Measurements from ENCODE around the gene ZP1. TPM values are rescaled to one million over a fixed set of nuclear protein-coding genes. Genes with fewer than 3 reads are reported as not detected.

ZP1 gene
- total RNA-seq, 1 donor from 2014 or later = not detected

DNA sequence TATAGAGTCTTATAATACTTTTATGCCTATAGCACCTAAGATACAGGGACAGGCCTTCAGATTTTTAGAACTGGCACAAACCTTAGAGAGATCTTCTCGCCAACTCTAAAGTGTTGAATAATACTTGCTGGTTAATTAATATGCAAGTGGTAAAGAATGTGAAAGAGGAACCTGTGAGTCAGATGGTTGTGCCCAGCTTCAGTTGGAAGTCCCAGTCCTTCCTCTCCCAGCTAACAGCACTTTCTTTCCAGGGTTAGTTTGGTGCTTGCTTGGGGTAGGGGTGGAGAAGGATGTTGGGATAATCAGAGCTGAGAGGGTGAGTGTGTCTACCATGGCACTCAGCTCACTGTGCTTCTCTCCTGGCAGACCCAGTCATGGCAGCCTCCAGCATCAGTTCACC, 52.0 kb downstream of the ZP1 start:
- Mint-ChIP-seq H3K4me1 (ENCODE audit: low read depth, unreplicated experiment) (peaks cover 13% of the 10 kb centered on the region), H3K36me3 (ENCODE audit: unreplicated experiment) (no peaks in the 10 kb centered on the region), H3K27me3 (ENCODE audit: unreplicated experiment) (peaks cover 6% of the 10 kb centered on the region), H3K27ac (ENCODE audit: unreplicated experiment) (no peak overlapping the region), H3K4me3 (ENCODE audit: unreplicated experiment) (no peak overlapping the region), H3K9me3 (ENCODE audit: unreplicated experiment) (peaks cover 12% of the 10 kb centered on the region)
- DNase-seq = no peak
- no peak for TF ChIP-seq CTCF (IDR thresholded peaks at IDR 0.05; ENCODE audit: partially characterized antibody, unreplicated experiment)

- Mint-ChIP-seq H3K4me3 (ENCODE audit: unreplicated experiment) (no peak overlapping the region), H3K27me3 (ENCODE audit: unreplicated experiment) (peaks cover 6% of the 10 kb centered on the region), H3K36me3 (ENCODE audit: unreplicated experiment) (no peaks in the 10 kb centered on the region)
Measured at GRCh38 chr11:60919956-60920355, 52.6 kb downstream of the ZP1 start.

GRCh38 chr11:60921259-60921658, 53.9 kb downstream of the ZP1 start:
- DNase-seq = no peak
- Mint-ChIP-seq H3K27ac (ENCODE audit: unreplicated experiment) (no peak overlapping the region), H3K36me3 (ENCODE audit: unreplicated experiment) (peaks cover 5% of the 10 kb centered on the region), H3K4me1 (ENCODE audit: low read depth, unreplicated experiment) (peaks cover 15% of the 10 kb centered on the region), H3K9me3 (ENCODE audit: unreplicated experiment) (peaks cover 10% of the 10 kb centered on the region), H3K27me3 (ENCODE audit: unreplicated experiment) (peaks cover 11% of the 10 kb centered on the region), H3K4me3 (ENCODE audit: unreplicated experiment) (no peak overlapping the region)
- no peak for TF ChIP-seq CTCF (IDR thresholded peaks at IDR 0.05; ENCODE audit: partially characterized antibody, unreplicated experiment)

More at GRCh38 chr11:60919956-60920355, 52.6 kb downstream of the ZP1 start:
- peaks cover 9% of the 10 kb centered on the region for H3K9me3 Mint-ChIP-seq (ENCODE audit: unreplicated experiment)
- TF ChIP-seq CTCF (IDR thresholded peaks at IDR 0.05; ENCODE audit: partially characterized antibody, unreplicated experiment) = no peak
- H3K4me1 Mint-ChIP-seq (ENCODE audit: low read depth, unreplicated experiment) = peaks cover 11% of the 10 kb centered on the region
- DNase-seq = no peak
- H3K27ac Mint-ChIP-seq (ENCODE audit: unreplicated experiment) = no peak overlapping the region

GRCh38 chr11:60921777-60922335, 54.5 kb downstream of the ZP1 start:
- Mint-ChIP-seq H3K4me3 (ENCODE audit: unreplicated experiment) (no peak overlapping the region), H3K4me1 (ENCODE audit: low read depth, unreplicated experiment) (peaks cover 21% of the 10 kb centered on the region), H3K9me3 (ENCODE audit: unreplicated experiment) (peaks cover 10% of the 10 kb centered on the region), H3K27ac (ENCODE audit: unreplicated experiment) (peak overlapping the region; percentile 40), H3K27me3 (ENCODE audit: unreplicated experiment) (peaks cover 11% of the 10 kb centered on the region), H3K36me3 (ENCODE audit: unreplicated experiment) (peaks cover 8% of the 10 kb centered on the region)
- no peak for DNase-seq
- no peak for TF ChIP-seq CTCF (IDR thresholded peaks at IDR 0.05; ENCODE audit: partially characterized antibody, unreplicated experiment)

GRCh38 chr11:60922906-60923305, 55.6 kb downstream of the ZP1 start:
- Mint-ChIP-seq H3K9me3 (ENCODE audit: unreplicated experiment) (peaks cover 11% of the 10 kb centered on the region), H3K27me3 (ENCODE audit: unreplicated experiment) (peaks cover 11% of the 10 kb centered on the region), H3K4me1 (ENCODE audit: low read depth, unreplicated experiment) (peaks cover 24% of the 10 kb centered on the region), H3K27ac (ENCODE audit: unreplicated experiment) (no peak overlapping the region), H3K4me3 (ENCODE audit: unreplicated experiment) (peak overlapping the region; percentile 74), H3K36me3 (ENCODE audit: unreplicated experiment) (peaks cover 8% of the 10 kb centered on the region)
- DNase-seq = no peak
- no peak for TF ChIP-seq CTCF (IDR thresholded peaks at IDR 0.05; ENCODE audit: partially characterized antibody, unreplicated experiment)
